Fibroblast of lung (primary cell): ENCODE results near the gene ID3. TPM values are rescaled to one million over a fixed set of nuclear protein-coding genes. Genes with fewer than 3 reads are reported as not detected.
A peak's percentile ranks its signal among the peaks of the same experiment; 100 is the strongest.

Experiments
- DNase-seq, 2 donors: peaks; one replicate each; pipeline versions ENCODE4 v3.0.0 to v3.0.0-alpha.2; 2010; ENCODE audit warnings: low read depth in 2 of 2
- H2AFZ ChIP-seq: 2 replicates; pipeline ENCODE4 v1.5.1; 2012; ENCODE audit warnings: low read length, control low read depth, inconsistent platforms
- H3K27ac ChIP-seq: 2 replicates; pipeline ENCODE4 v1.5.1; 2011; ENCODE audit warnings: low read length, control low read depth; ENCODE audit not compliant: insufficient read depth
- H3K27me3 ChIP-seq: 2 replicates; pipeline ENCODE4 v1.5.1; 2011; ENCODE audit warnings: mild to moderate bottlenecking, low read length; ENCODE audit not compliant: control insufficient read depth, insufficient read depth
- H3K36me3 ChIP-seq: 2 replicates; pipeline ENCODE4 v1.5.1; 2011; ENCODE audit warnings: low read length; ENCODE audit not compliant: control insufficient read depth, insufficient read depth
- H3K4me1 ChIP-seq: 2 replicates; pipeline ENCODE4 v1.5.1; 2011; ENCODE audit warnings: low read length; ENCODE audit not compliant: control insufficient read depth, insufficient read depth; ENCODE audit errors: extremely low read depth
- H3K4me2 ChIP-seq: 2 replicates; pipeline ENCODE4 v1.5.1; 2011; ENCODE audit warnings: low read length, control low read depth; ENCODE audit not compliant: insufficient read depth; ENCODE audit errors: extremely low read depth
- H3K4me3 ChIP-seq, 4 experiments: fragments of 200-600 bp in 1 of 4; sonication (generic) in 1 of 4; replicated peaks in 1 of 4; 2 replicates each; pipeline ENCODE4 v1.5.1; 2011 to 2016; ENCODE audit warnings: low read length in 4 of 4, low read depth in 3 of 4, mild to moderate bottlenecking in 3 of 4, control low read depth in 2 of 4, inconsistent platforms in 1 of 4, mixed read lengths in 1 of 4; ENCODE audit not compliant: insufficient read depth in 1 of 4; ENCODE audit errors: control extremely low read depth in 1 of 4
- H3K79me2 ChIP-seq: 2 replicates; pipeline ENCODE4 v1.5.1; 2012; ENCODE audit warnings: mild to moderate bottlenecking, low read length, inconsistent platforms; ENCODE audit not compliant: control insufficient read depth, insufficient read depth
- H3K9ac ChIP-seq: 2 replicates; pipeline ENCODE4 v1.5.1; 2011; ENCODE audit warnings: mild to moderate bottlenecking, low read length, control low read depth; ENCODE audit not compliant: insufficient read depth
- H3K9me3 ChIP-seq: 2 replicates; pipeline ENCODE4 v1.5.1; 2012; ENCODE audit warnings: low read depth, low read length; ENCODE audit not compliant: control insufficient read depth, insufficient read depth
- H4K20me1 ChIP-seq: 2 replicates; pipeline ENCODE4 v1.5.1; 2011; ENCODE audit warnings: low read length; ENCODE audit not compliant: control insufficient read depth, insufficient read depth; ENCODE audit errors: extremely low read depth
- EZH2 ChIP-seq: IDR thresholded peaks from 2 replicates; pipeline ENCODE4 v1.5.1; 2012; ENCODE audit warnings: low read length, control low read depth, mild to moderate bottlenecking; ENCODE audit errors: missing control alignments
- polyA plus RNA-seq, 2 donors: library from polyadenylated mRNA; depleted of rRNA in 1 of 2; stranded (reverse) in 1 of 2; unstranded in 1 of 2; fragments of >200 nt; gene quantifications; 2 replicates each; pipeline ENCODE4 v1.2.1, GENCODE V29; 2011 to 2012; ENCODE audit warnings: missing spikeins in 1 of 2
- total RNA-seq: library from RNA; depleted of rRNA; stranded (reverse); fragments of >200 nt; gene quantifications from 2 replicates; pipeline ENCODE4 v1.2.1, GENCODE V29; 2014
- TF ChIP-seq, protein P1 (sequence below), 2 donors: IDR thresholded peaks in 1 of 2; conservative IDR thresholded peaks in 1 of 2; 1 replicate in 1 of 2; 2 replicates in 1 of 2; pipeline ENCODE4 v1.5.1; 2011 to 2012; ENCODE audit warnings: low read length in 2 of 2, control low read depth in 1 of 2, inconsistent platforms in 1 of 2, low read depth in 1 of 2, mild to moderate bottlenecking in 1 of 2

Gene ID3
- total and polyA plus RNA-seq, 2 donors (not counting 1 experiment from before 2014, with no cell fraction given), result 9.9 to 23.0 TPM

GRCh38 chr1:23555986-23556634 lies 3.2 kb downstream of the ID3 start:
- peaks cover 14% of the 10 kb centered on the region for H3K79me2 ChIP-seq
- peak overlapping the region in 2 of 4 experiments; percentile 1 to 63 for H3K4me3 ChIP-seq
- no peak overlapping the region for H2AFZ ChIP-seq
- no peaks in the 10 kb centered on the region for H3K27me3 ChIP-seq
- no peak overlapping the region for H3K9ac ChIP-seq
- H3K4me1 ChIP-seq, result peaks cover 29% of the 10 kb centered on the region
- no peak overlapping the region for H3K4me2 ChIP-seq
- H3K9me3 ChIP-seq, result no peaks in the 10 kb centered on the region
- H3K36me3 ChIP-seq, result no peaks in the 10 kb centered on the region
- H3K27ac ChIP-seq, result peak overlapping the region; percentile 98
- peak; percentile 64 to 86 for DNase-seq
- no peaks in the 10 kb centered on the region for H4K20me1 ChIP-seq
- no peak for TF ChIP-seq EZH2
- TF ChIP-seq, protein P1, sequence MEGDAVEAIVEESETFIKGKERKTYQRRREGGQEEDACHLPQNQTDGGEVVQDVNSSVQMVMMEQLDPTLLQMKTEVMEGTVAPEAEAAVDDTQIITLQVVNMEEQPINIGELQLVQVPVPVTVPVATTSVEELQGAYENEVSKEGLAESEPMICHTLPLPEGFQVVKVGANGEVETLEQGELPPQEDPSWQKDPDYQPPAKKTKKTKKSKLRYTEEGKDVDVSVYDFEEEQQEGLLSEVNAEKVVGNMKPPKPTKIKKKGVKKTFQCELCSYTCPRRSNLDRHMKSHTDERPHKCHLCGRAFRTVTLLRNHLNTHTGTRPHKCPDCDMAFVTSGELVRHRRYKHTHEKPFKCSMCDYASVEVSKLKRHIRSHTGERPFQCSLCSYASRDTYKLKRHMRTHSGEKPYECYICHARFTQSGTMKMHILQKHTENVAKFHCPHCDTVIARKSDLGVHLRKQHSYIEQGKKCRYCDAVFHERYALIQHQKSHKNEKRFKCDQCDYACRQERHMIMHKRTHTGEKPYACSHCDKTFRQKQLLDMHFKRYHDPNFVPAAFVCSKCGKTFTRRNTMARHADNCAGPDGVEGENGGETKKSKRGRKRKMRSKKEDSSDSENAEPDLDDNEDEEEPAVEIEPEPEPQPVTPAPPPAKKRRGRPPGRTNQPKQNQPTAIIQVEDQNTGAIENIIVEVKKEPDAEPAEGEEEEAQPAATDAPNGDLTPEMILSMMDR (conservative IDR thresholded peaks at IDR 0.05 in 1 of 2, IDR thresholded peaks at IDR 0.05 in 1 of 2; ENCODE audit: low read depth in 1 of 2, low read length in 2 of 2), result no peak

DNA sequence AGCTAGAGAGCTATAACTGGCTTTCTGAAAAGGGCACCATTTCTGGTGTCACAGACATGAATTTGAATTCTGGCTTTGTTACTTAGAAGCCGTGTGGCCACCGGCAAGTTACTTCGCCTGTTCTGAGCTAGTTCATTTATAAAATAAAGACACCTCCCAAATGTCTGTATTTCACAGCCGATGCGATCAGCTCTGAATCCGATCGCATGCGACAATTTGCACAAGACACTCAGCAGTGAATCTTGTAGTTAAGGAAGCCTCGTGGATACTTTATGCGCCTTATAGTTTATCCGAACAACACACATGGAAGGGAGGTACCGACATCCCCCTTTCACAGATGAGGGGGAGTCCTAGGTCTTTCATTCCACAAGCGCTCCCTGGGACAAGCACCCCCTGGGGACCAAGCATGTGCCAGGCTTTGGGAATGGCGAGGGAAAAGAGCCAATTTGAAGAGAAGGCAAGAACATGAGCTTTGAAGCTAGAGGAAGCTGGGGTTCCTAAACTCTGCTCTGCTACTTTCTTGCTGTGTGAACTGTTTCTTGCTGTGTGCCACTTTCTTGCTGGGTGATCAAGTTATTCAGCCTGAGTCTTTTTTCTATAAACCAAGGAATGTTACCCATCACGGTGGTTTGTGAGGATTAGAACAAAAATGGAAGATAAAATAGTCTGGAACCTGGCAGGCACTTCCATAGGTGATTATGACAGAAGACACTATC lies 3.9 kb downstream of the ID3 start:
- H3K36me3 ChIP-seq, result no peaks in the 10 kb centered on the region
- H3K27me3 ChIP-seq, result no peaks in the 10 kb centered on the region
- peaks cover 14% of the 10 kb centered on the region for H3K79me2 ChIP-seq
- peaks cover 23% of the 10 kb centered on the region for H3K4me1 ChIP-seq
- peak overlapping the region; percentile 14 to 63 (median 44) for H3K4me3 ChIP-seq
- TF ChIP-seq, protein P1 (conservative IDR thresholded peaks at IDR 0.05 in 1 of 2, IDR thresholded peaks at IDR 0.05 in 1 of 2; ENCODE audit: low read depth in 1 of 2, low read length in 2 of 2), result peak; percentile 1 to 3
- no peak for TF ChIP-seq EZH2
- H3K9me3 ChIP-seq, result no peaks in the 10 kb centered on the region
- no peaks in the 10 kb centered on the region for H4K20me1 ChIP-seq
- H3K4me2 ChIP-seq, result peak overlapping the region; percentile 85
- peak overlapping the region; percentile 62 for H3K9ac ChIP-seq
- peak overlapping the region; percentile 98 for H3K27ac ChIP-seq
- DNase-seq, result peak in 1 of 2 donors; percentile 61
- H2AFZ ChIP-seq, result peak overlapping the region; percentile 3

- Histone ChIP-seq H3K4me1 (peaks cover 16% of the 10 kb centered on the region), H3K36me3 (no peaks in the 10 kb centered on the region), H3K79me2 (peaks cover 14% of the 10 kb centered on the region), H3K4me2 (peak overlapping the region; percentile 85), H3K27ac (peak overlapping the region; percentile 98), H3K9ac (peak overlapping the region; percentile 76), H3K27me3 (no peaks in the 10 kb centered on the region), H4K20me1 (no peaks in the 10 kb centered on the region), H3K9me3 (no peaks in the 10 kb centered on the region), H3K4me3 (peak overlapping the region; percentile 23 to 63 (median 44)), H2AFZ (peak overlapping the region; percentile 22)
- peak; percentile 78 to 84 for DNase-seq
- TF ChIP-seq, protein P1 (conservative IDR thresholded peaks at IDR 0.05 in 1 of 2, IDR thresholded peaks at IDR 0.05 in 1 of 2; ENCODE audit: low read depth in 1 of 2, low read length in 2 of 2), result peak; percentile 8 to 15
- TF ChIP-seq EZH2, result no peak
These were observed 4.6 kb downstream of the ID3 start for GRCh38 chr1:23554481-23555269.
